Lower leg skin (tissue), 3 donors: ENCODE data around the gene LRRC63.

ENCODE experiments used
- CTCF ChIP-seq, 3 donors: fragments of 450-650 bp; IDR thresholded peaks; one replicate each; pipeline ENCODE4 v1.5.1; 2016; ENCODE audit warnings: antibody characterized with exemption in 3 of 3, mild to moderate bottlenecking in 3 of 3, moderate library complexity in 2 of 3
- POLR2A ChIP-seq, 2 donors: fragments of 450-650 bp; IDR thresholded peaks; one replicate each; pipeline ENCODE4 v1.6.1; 2016 to 2017; ENCODE audit warnings: antibody characterized with exemption in 2 of 2, mild to moderate bottlenecking in 1 of 2, moderate library complexity in 1 of 2

- no peak for TF ChIP-seq POLR2A (IDR thresholded peaks at IDR 0.05)
- TF ChIP-seq CTCF (IDR thresholded peaks at IDR 0.05) = no peak
Measured at GRCh38 chr13:46166947-46167610, 44.6 kb upstream of the LRRC63 start.
